Measurements from ENCODE around the gene ZNF205.

The ZNF205 gene

DNA sequence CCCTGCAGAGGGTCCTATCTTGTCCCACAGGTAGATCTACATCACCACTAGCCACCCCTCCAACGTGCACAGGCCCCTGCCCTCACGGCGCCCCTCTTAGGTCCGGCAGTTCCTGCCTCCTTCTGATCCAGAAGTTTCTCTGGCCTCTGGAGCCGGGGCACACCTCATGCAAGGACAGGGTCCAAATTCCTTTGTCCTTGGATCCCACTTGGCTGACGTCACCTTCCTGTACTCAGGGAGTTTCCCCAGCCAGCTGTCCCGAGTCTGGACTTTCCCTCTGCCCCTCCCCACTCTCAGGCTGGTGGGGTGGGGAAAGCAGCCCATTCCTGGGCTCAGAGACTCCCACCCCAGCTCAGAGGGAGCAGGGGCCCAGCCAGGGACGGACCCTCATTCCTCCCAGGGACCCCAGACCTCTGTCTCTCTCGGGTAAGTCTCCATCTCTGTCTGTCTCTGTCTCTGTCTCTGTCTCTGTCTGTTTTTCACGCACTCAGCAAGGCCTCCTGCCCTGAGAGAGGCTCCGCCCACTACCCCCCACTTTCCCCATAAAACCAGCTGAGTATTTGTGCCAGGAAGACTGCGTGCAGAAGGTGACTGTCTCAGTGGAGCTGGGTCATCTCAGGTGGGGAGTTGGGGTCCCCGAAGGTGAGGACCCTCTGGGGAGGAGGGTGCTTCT is 47.2 kb upstream of the ZNF205 start, which contains the start of gene IL32 (continued):
- TF ChIP-seq, protein P1, sequence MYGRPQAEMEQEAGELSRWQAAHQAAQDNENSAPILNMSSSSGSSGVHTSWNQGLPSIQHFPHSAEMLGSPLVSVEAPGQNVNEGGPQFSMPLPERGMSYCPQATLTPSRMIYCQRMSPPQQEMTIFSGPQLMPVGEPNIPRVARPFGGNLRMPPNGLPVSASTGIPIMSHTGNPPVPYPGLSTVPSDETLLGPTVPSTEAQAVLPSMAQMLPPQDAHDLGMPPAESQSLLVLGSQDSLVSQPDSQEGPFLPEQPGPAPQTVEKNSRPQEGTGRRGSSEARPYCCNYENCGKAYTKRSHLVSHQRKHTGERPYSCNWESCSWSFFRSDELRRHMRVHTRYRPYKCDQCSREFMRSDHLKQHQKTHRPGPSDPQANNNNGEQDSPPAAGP (tag by site-specific recombination; IDR thresholded peaks at IDR 0.05) = 0 out of 2 replicates have a peak, but pooled peaks have one; percentile 50
- TF ChIP-seq REPIN1 (tag by site-specific recombination; IDR thresholded peaks at IDR 0.05; ENCODE audit: low read depth) (no peak), ZNF670 (tag by site-specific recombination; IDR thresholded peaks at IDR 0.05; ENCODE audit: low read depth) (no peak), ZNF555 (tag by site-specific recombination; conservative IDR thresholded peaks at IDR 0.05) (no peak), ZNF664 (tag by site-specific recombination; IDR thresholded peaks at IDR 0.05) (no peak), ZNF155 (tag by site-specific recombination; IDR thresholded peaks at IDR 0.05) (no peak), ZXDB (tag by site-specific recombination; IDR thresholded peaks at IDR 0.05) (no peak), SCRT2 (tag by site-specific recombination; IDR thresholded peaks at IDR 0.05) (no peak), ZNF324 (tag by site-specific recombination; IDR thresholded peaks at IDR 0.05) (0 out of 2 replicates have a peak, but pooled peaks have one; percentile 49), ZNF529 (tag by site-specific recombination; IDR thresholded peaks at IDR 0.05; ENCODE audit: insufficient replicate concordance) (no peak), ZNF37A (tag by site-specific recombination; IDR thresholded peaks at IDR 0.05) (no peak), ZNF777 (tag by site-specific recombination; IDR thresholded peaks at IDR 0.05; ENCODE audit: borderline replicate concordance) (no peak), ZNF561 (tag by site-specific recombination; IDR thresholded peaks at IDR 0.05; ENCODE audit: borderline replicate concordance) (no peak), ZNF830 (tag by site-specific recombination; IDR thresholded peaks at IDR 0.05; ENCODE audit: low read depth) (no peak), ZNF658 (tag by site-specific recombination; IDR thresholded peaks at IDR 0.05) (no peak), ZFP69B (tag by site-specific recombination; IDR thresholded peaks at IDR 0.05) (0 out of 2 replicates have a peak, but pooled peaks have one; percentile 42), ZNF433 (tag by site-specific recombination; IDR thresholded peaks at IDR 0.05; ENCODE audit: low read depth) (no peak), WT1 (tag by site-specific recombination; IDR thresholded peaks at IDR 0.05) (peak; percentile 73), ZNF133 (tag by site-specific recombination; IDR thresholded peaks at IDR 0.05) (no peak), ZNF16 (tag by site-specific recombination; IDR thresholded peaks at IDR 0.05; ENCODE audit: low read depth) (no peak), ZNF600 (tag by site-specific recombination; IDR thresholded peaks at IDR 0.05) (peak; percentile 90), ZEB2 (tag by site-specific recombination; IDR thresholded peaks at IDR 0.05) (0 out of 2 replicates have a peak, but pooled peaks have one; percentile 31), ZNF623 (tag by site-specific recombination; IDR thresholded peaks at IDR 0.05) (no peak), ZNF473 (tag by site-specific recombination; IDR thresholded peaks at IDR 0.05) (no peak)
- TF ChIP-seq, protein P2, sequence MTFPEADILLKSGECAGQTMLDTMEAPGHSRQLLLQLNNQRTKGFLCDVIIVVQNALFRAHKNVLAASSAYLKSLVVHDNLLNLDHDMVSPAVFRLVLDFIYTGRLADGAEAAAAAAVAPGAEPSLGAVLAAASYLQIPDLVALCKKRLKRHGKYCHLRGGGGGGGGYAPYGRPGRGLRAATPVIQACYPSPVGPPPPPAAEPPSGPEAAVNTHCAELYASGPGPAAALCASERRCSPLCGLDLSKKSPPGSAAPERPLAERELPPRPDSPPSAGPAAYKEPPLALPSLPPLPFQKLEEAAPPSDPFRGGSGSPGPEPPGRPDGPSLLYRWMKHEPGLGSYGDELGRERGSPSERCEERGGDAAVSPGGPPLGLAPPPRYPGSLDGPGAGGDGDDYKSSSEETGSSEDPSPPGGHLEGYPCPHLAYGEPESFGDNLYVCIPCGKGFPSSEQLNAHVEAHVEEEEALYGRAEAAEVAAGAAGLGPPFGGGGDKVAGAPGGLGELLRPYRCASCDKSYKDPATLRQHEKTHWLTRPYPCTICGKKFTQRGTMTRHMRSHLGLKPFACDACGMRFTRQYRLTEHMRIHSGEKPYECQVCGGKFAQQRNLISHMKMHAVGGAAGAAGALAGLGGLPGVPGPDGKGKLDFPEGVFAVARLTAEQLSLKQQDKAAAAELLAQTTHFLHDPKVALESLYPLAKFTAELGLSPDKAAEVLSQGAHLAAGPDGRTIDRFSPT (tag by site-specific recombination; IDR thresholded peaks at IDR 0.05) = no peak
- TF ChIP-seq, protein P3, sequence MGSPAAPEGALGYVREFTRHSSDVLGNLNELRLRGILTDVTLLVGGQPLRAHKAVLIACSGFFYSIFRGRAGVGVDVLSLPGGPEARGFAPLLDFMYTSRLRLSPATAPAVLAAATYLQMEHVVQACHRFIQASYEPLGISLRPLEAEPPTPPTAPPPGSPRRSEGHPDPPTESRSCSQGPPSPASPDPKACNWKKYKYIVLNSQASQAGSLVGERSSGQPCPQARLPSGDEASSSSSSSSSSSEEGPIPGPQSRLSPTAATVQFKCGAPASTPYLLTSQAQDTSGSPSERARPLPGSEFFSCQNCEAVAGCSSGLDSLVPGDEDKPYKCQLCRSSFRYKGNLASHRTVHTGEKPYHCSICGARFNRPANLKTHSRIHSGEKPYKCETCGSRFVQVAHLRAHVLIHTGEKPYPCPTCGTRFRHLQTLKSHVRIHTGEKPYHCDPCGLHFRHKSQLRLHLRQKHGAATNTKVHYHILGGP (tag by site-specific recombination; IDR thresholded peaks at IDR 0.05) = no peak
- TF ChIP-seq, protein P4, sequence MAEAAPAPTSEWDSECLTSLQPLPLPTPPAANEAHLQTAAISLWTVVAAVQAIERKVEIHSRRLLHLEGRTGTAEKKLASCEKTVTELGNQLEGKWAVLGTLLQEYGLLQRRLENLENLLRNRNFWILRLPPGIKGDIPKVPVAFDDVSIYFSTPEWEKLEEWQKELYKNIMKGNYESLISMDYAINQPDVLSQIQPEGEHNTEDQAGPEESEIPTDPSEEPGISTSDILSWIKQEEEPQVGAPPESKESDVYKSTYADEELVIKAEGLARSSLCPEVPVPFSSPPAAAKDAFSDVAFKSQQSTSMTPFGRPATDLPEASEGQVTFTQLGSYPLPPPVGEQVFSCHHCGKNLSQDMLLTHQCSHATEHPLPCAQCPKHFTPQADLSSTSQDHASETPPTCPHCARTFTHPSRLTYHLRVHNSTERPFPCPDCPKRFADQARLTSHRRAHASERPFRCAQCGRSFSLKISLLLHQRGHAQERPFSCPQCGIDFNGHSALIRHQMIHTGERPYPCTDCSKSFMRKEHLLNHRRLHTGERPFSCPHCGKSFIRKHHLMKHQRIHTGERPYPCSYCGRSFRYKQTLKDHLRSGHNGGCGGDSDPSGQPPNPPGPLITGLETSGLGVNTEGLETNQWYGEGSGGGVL (tag by site-specific recombination; IDR thresholded peaks at IDR 0.05) = no peak
- TF ChIP-seq, protein P5, sequence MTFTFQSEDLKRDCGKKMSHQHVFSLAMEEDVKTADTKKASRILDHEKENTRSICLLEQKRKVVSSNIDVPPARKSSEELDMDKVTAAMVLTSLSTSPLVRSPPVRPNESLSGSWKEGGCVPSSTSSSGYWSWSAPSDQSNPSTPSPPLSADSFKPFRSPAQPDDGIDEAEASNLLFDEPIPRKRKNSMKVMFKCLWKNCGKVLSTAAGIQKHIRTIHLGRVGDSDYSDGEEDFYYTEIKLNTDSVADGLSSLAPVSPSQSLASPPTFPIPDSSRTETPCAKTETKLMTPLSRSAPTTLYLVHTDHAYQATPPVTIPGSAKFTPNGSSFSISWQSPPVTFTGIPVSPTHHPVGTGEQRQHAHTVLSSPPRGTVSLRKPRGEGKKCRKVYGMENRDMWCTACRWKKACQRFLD (tag by site-specific recombination; IDR thresholded peaks at IDR 0.05) = no peak
- TF ChIP-seq, protein P6, sequence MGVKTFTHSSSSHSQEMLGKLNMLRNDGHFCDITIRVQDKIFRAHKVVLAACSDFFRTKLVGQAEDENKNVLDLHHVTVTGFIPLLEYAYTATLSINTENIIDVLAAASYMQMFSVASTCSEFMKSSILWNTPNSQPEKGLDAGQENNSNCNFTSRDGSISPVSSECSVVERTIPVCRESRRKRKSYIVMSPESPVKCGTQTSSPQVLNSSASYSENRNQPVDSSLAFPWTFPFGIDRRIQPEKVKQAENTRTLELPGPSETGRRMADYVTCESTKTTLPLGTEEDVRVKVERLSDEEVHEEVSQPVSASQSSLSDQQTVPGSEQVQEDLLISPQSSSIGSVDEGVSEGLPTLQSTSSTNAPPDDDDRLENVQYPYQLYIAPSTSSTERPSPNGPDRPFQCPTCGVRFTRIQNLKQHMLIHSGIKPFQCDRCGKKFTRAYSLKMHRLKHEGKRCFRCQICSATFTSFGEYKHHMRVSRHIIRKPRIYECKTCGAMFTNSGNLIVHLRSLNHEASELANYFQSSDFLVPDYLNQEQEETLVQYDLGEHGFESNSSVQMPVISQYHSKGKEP (tag by site-specific recombination; IDR thresholded peaks at IDR 0.05) = no peak
- TF ChIP-seq, protein P7, sequence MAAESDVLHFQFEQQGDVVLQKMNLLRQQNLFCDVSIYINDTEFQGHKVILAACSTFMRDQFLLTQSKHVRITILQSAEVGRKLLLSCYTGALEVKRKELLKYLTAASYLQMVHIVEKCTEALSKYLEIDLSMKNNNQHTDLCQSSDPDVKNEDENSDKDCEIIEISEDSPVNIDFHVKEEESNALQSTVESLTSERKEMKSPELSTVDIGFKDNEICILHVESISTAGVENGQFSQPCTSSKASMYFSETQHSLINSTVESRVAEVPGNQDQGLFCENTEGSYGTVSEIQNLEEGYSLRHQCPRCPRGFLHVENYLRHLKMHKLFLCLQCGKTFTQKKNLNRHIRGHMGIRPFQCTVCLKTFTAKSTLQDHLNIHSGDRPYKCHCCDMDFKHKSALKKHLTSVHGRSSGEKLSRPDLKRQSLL (tag by site-specific recombination; IDR thresholded peaks at IDR 0.05) = no peak
